ENCODE measurements around the gene A2M. TPM values are rescaled to one million over a fixed set of nuclear protein-coding genes. Genes with fewer than 3 reads are reported as not detected.

The A2M gene
- total and polyA plus RNA-seq, 12 donors, result 141 to 897 (median 335) TPM

- H3K27me3 ChIP-seq, result no peaks in the 10 kb centered on the region
- TF ChIP-seq POLR2A (IDR thresholded peaks at IDR 0.05) (no peak), CTCF (IDR thresholded peaks at IDR 0.05) (no peak)
- peaks cover 0 to 63% of the 10 kb centered on the region in 2 donors for H3K36me3 ChIP-seq (replicated peaks in 1 of 2)
- 85 to 92% (median 89%) methylated on average over 11 of the region's 11 CpGs for WGBS, 4 donors
- intact Hi-C loops (cut with DNase I), result no loop called here
- H3K9me3 ChIP-seq (replicated peaks in 1 of 3), result no peaks in the 10 kb centered on the region
- no peak overlapping the region for H3K4me3 ChIP-seq
- DNase-seq, result no peak
- H3K4me1 ChIP-seq (replicated peaks in 1 of 2), result no peaks in the 10 kb centered on the region
- H3K27ac ChIP-seq, result no peak overlapping the region
These were observed 8.8 kb downstream of the A2M start for GRCh38 chr12:9106610-9107541.

DNA sequence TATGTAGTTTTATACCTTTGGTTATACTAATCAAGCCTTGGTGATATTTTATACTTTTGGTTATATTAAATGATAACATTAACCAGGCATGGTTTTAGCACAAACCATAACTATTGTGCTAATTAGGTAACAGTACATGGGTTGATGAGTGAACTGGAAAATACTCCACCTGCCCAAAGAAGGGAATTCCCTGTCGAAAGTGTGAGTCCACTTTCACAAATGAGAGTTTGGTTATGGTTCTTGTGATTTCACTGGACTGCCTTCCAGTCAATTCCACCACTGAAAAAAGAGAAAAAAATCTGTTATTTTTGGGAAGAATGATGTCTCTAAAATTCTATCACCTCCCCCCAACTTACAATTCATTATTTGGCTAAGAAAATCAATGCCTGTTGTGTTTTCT, 9.7 kb downstream of the A2M start:
- H3K4me1 ChIP-seq (replicated peaks in 1 of 2), result no peaks in the 10 kb centered on the region
- H3K27ac ChIP-seq, result no peak overlapping the region
- no peaks in the 10 kb centered on the region for H3K27me3 ChIP-seq
- H3K36me3 ChIP-seq (replicated peaks in 1 of 2), result peaks cover 0 to 71% of the 10 kb centered on the region in 2 donors
- no peaks in the 10 kb centered on the region for H3K9me3 ChIP-seq (replicated peaks in 1 of 3)
- no peak for DNase-seq
- no peak overlapping the region for H3K4me3 ChIP-seq
- intact Hi-C loops (cut with DNase I), result no loop called here
- TF ChIP-seq CTCF (IDR thresholded peaks at IDR 0.05), result no peak
- no peak for TF ChIP-seq POLR2A (IDR thresholded peaks at IDR 0.05)
- 88 to 100% (median 93%) methylated on average over 1 of the region's 1 CpG for WGBS, 4 donors

DNA sequence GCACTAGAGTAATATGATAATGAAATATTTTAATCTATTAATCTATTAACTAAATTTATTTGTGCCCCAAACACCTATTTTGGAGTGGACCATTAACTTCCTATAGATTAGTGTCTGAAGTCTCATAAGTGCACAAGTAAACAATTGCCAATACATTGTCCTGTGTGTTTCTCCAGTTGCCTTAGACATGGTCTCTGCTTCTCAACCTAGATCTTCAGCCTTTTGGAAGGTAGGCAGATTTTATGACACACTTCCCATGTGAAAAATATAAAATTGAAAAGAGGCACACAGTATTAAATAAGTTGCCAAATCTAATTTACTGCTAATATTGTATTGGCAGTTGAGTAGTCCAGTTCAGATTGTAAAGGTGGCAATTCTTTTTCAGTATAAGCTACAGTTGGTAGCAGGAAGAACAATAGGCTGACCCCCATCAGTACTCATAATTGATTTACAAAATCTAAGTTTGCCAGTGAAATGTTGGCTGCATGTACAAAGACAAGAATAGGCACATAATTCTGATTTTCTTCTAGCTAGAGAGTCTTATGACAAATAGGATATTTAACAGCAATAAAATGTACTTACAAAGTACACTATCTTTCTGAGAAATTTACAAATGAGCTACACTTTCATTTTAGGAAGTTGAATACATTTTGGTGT, 10.8 kb downstream of the A2M start:
- no peak for DNase-seq
- H3K9me3 ChIP-seq (replicated peaks in 1 of 3), result no peaks in the 10 kb centered on the region
- peaks cover 0 to 77% of the 10 kb centered on the region in 2 donors for H3K36me3 ChIP-seq (replicated peaks in 1 of 2)
- TF ChIP-seq POLR2A (IDR thresholded peaks at IDR 0.05), result no peak
- no peaks in the 10 kb centered on the region for H3K27me3 ChIP-seq
- intact Hi-C loops (cut with DNase I), result no loop called here
- H3K27ac ChIP-seq, result no peak overlapping the region
- H3K4me3 ChIP-seq, result no peak overlapping the region
- no peaks in the 10 kb centered on the region for H3K4me1 ChIP-seq (replicated peaks in 1 of 2)

- no peak for DNase-seq
- intact Hi-C loops (cut with DNase I), result no loop called here
- WGBS, 4 donors, result 63 to 86% (median 72%) methylated on average over 4 of the region's 4 CpGs
- Histone ChIP-seq H3K4me3 (no peak overlapping the region), H3K36me3 (replicated peaks in 1 of 2) (peaks cover 0 to 77% of the 10 kb centered on the region in 2 donors), H3K4me1 (replicated peaks in 1 of 2) (no peaks in the 10 kb centered on the region), H3K27ac (no peak overlapping the region), H3K9me3 (replicated peaks in 1 of 3) (no peaks in the 10 kb centered on the region), H3K27me3 (no peaks in the 10 kb centered on the region)
- TF ChIP-seq CTCF (IDR thresholded peaks at IDR 0.05) (no peak), POLR2A (IDR thresholded peaks at IDR 0.05) (no peak)
These were observed 11.6 kb downstream of the A2M start for GRCh38 chr12:9104087-9104486.

Data from adrenal gland (tissue), 12 donors.